GM21576 (cell line): Measurements from ENCODE around the gene HOXA3.

Source experiments
- ATAC-seq: cut with Tn5 transposase; IDR thresholded peaks from one replicate; pipeline ENCODE4 v1.9.1; 2021; ENCODE audit warnings: mild to moderate bottlenecking, moderate library complexity; ENCODE audit not compliant: unreplicated experiment

HOXA3 gene

GRCh38 chr7:27145914-27146412, 6.4 kb downstream of the HOXA3 start:
- ATAC-seq: no peak

GRCh38 chr7:27145165-27145913, 7.0 kb downstream of the HOXA3 start:
- ATAC-seq: no peak

- no peak for ATAC-seq
These were observed 7.6 kb downstream of the HOXA3 start for GRCh38 chr7:27144781-27145164.

- no peak for ATAC-seq
These were observed 8.2 kb downstream of the HOXA3 start for GRCh38 chr7:27143950-27144780.

- ATAC-seq: no peak
These were observed 9.1 kb downstream of the HOXA3 start, which contains the start of gene HOXA5 for GRCh38 chr7:27143023-27143949. Gene HOXA5 (minus strand): TSS chr7:27143681. CDS start chr7:27143607, 74 bp downstream.

- ATAC-seq: no peak
These were observed 9.8 kb downstream of the HOXA3 start for GRCh38 chr7:27142580-27143022.

GRCh38 chr7:27141923-27142579, 10.3 kb downstream of the HOXA3 start:
- no peak for ATAC-seq

- no peak for ATAC-seq
These were observed 11.1 kb downstream of the HOXA3 start for GRCh38 chr7:27141137-27141922.

GRCh38 chr7:27140126-27140857, 12.1 kb downstream of the HOXA3 start:
- ATAC-seq: no peak

- ATAC-seq: no peak
These were observed 12.9 kb downstream of the HOXA3 start for GRCh38 chr7:27139334-27140125.

- ATAC-seq: no peak
These were observed 13.4 kb downstream of the HOXA3 start for GRCh38 chr7:27138985-27139333.

- ATAC-seq: no peak
These were observed 13.9 kb downstream of the HOXA3 start for GRCh38 chr7:27138472-27138871.

- ATAC-seq: no peak
These were observed 14.6 kb downstream of the HOXA3 start for GRCh38 chr7:27137640-27138315.

GRCh38 chr7:27134392-27134791, 18.0 kb downstream of the HOXA3 start:
- no peak for ATAC-seq

GRCh38 chr7:27133409-27134231, 18.8 kb downstream of the HOXA3 start:
- ATAC-seq: no peak

- no peak for ATAC-seq
These were observed 19.4 kb downstream of the HOXA3 start for GRCh38 chr7:27132978-27133377.

- no peak for ATAC-seq
These were observed 20.2 kb downstream of the HOXA3 start for GRCh38 chr7:27132214-27132613.
